ENCODE results near the gene PHACTR3. TPM values are rescaled to one million over a fixed set of nuclear protein-coding genes. Genes with fewer than 3 reads are reported as not detected.

Gene PHACTR3
- total RNA-seq, 2 experiments from 2014 or later = not detected

DNA sequence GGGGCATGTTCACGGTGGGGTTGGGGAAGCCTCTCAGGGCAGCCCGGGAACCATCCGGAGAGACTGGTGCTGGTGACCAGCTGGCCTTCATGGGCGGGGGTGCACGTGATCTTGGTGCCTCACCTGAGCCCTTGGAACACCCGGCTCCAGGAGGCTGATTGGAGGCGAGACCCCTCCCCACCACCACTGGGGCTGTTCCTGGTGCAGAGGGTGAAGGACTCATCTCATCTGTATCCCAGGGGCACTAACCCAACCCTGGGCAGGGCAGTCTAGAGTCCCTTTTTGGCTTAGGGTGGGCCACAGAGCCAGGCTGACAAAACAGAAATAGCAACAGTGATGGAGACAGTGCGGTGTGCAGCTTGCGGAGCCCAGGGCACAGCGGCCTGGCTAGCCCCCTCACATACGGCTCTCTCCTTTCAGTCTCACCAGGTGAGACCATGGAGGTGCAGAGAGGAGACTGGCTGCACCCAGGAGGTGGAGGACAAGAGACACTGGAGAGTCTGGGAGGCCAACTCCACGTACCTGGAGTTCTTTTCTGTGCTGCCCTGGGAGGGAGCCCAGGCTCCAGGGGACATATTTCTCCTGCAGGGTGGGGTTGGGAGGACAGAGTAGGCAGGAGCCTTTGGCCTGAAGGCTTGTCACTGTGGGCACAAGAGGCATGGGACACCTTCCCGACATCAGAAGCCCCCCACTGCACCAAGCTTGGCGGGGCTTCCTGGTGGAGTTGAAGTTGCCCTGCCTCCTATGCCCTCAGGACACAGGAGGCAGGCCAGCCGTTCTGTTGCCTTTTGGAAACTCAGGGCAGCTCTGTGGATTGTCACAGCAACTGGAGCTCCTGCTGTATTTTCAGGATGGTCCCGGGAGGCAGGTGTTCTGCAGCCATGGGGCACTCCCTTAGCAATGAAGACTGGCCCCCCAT lies 223.1 kb downstream of the PHACTR3 start:
- ChIA-PET CTCF (no interaction called here), POLR2A (no interaction called here)
- Mint-ChIP-seq H3K27ac (no peak overlapping the region), H3K27me3 (peaks cover 7% of the 10 kb centered on the region), H3K36me3 (no peaks in the 10 kb centered on the region), H3K9me3 (no peaks in the 10 kb centered on the region), H3K4me3 (no peak overlapping the region), H3K4me1 (ENCODE audit: low read depth) (no peaks in the 10 kb centered on the region)
- intact Hi-C loops (cut with micrococcal nuclease) = no loop called here
- no peak for DNase-seq

DNA sequence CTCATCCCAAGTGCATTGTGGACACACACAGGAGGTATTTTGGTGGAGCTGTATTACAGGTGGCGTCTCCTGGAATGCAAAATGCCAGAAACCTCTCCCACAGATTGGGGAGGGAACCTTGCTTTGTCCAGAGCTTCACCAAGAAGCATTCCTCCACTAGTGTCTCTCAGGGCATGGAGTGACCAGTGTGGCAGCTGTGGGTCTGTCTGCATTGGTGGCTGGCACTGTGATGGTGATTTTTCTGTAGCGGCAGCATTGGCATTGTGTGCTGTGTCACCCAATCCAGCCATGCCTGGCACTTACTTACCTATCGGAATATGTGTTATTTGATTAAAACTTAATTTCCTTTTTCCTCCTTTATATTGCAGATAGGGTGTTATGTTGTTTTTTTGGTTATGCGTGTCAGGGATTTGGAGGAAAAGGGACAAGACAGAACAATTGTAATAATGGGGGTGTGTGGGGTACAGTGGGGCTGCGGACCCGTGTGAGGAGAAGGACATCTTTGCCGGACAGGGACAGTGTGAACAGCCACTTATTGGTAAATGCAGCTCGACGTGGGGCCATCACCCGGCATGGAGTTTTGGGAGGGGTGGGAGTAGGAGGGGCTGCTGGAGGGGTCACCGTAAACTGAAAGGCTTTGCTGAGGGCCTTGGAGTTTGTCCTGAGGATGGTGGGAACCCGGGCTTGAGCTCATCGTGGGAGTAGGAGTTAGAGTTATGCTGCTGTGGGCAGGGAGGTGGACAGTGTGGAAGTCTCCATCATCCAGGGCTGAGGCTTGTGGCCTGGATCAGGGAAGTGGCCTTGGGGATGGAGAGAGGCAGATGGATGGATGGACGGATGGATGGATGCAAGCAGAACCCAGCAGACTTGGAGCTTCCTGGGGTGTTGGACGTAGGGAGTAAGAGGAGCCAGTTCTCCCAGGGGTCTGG lies 224.0 kb downstream of the PHACTR3 start:
- DNase-seq = no peak
- CTCF ChIA-PET = no interaction called here
- no peak overlapping the region for H3K27ac Mint-ChIP-seq
- H3K4me1 Mint-ChIP-seq (ENCODE audit: low read depth) = no peaks in the 10 kb centered on the region
- H3K4me3 Mint-ChIP-seq = no peak overlapping the region
- H3K36me3 Mint-ChIP-seq = no peaks in the 10 kb centered on the region
- peaks cover 7% of the 10 kb centered on the region for H3K27me3 Mint-ChIP-seq
- no peaks in the 10 kb centered on the region for H3K9me3 Mint-ChIP-seq
- POLR2A ChIA-PET = no interaction called here
- intact Hi-C loops (cut with micrococcal nuclease) = no loop called here

- no peaks in the 10 kb centered on the region for H3K9me3 Mint-ChIP-seq
- no peak overlapping the region for H3K27ac Mint-ChIP-seq
- no peaks in the 10 kb centered on the region for H3K36me3 Mint-ChIP-seq
- H3K27me3 Mint-ChIP-seq = peaks cover 7% of the 10 kb centered on the region
- H3K4me3 Mint-ChIP-seq = no peak overlapping the region
- ChIA-PET CTCF (no interaction called here), POLR2A (no interaction called here)
- intact Hi-C loops (cut with micrococcal nuclease) = no loop called here
- no peak for DNase-seq
- no peaks in the 10 kb centered on the region for H3K4me1 Mint-ChIP-seq (ENCODE audit: low read depth)
Observed at GRCh38 chr20:59829054-59829785, 224.9 kb downstream of the PHACTR3 start.

GRCh38 chr20:59829786-59830664 lies 225.7 kb downstream of the PHACTR3 start:
- CTCF ChIA-PET = no interaction called here
- POLR2A ChIA-PET = no interaction called here

DNA sequence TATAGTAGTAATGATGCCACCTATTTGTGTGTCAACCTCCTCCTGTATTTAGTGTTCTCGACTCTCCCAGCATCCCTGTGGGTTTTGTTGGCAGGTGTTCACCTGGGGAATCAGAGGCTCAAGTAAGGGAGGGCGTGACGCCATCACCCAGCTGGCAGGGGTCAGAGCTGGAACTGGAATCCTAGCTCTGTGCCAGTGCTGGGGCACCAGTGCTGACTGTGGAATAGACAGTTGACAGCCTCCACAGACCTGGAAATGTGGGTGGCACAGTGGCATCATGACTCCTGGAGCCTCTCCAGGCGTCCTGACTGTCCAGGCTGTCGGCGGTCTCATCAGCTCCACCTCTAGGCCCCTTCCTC lies 226.3 kb downstream of the PHACTR3 start:
- Mint-ChIP-seq H3K4me3 (no peak overlapping the region), H3K4me1 (ENCODE audit: low read depth) (no peaks in the 10 kb centered on the region), H3K27ac (no peak overlapping the region), H3K9me3 (no peaks in the 10 kb centered on the region), H3K27me3 (peaks cover 19% of the 10 kb centered on the region), H3K36me3 (no peaks in the 10 kb centered on the region)
- no peak for DNase-seq
- CTCF ChIA-PET = no interaction called here
- POLR2A ChIA-PET = no interaction called here
- intact Hi-C loops (cut with micrococcal nuclease) = no loop called here

More at GRCh38 chr20:59829786-59830664, 225.7 kb downstream of the PHACTR3 start:
- intact Hi-C loops (cut with micrococcal nuclease) = no loop called here
- Mint-ChIP-seq H3K4me3 (no peak overlapping the region), H3K4me1 (ENCODE audit: low read depth) (no peaks in the 10 kb centered on the region), H3K27ac (no peak overlapping the region), H3K36me3 (no peaks in the 10 kb centered on the region), H3K27me3 (peaks cover 14% of the 10 kb centered on the region), H3K9me3 (no peaks in the 10 kb centered on the region)
- DNase-seq = no peak

DNA sequence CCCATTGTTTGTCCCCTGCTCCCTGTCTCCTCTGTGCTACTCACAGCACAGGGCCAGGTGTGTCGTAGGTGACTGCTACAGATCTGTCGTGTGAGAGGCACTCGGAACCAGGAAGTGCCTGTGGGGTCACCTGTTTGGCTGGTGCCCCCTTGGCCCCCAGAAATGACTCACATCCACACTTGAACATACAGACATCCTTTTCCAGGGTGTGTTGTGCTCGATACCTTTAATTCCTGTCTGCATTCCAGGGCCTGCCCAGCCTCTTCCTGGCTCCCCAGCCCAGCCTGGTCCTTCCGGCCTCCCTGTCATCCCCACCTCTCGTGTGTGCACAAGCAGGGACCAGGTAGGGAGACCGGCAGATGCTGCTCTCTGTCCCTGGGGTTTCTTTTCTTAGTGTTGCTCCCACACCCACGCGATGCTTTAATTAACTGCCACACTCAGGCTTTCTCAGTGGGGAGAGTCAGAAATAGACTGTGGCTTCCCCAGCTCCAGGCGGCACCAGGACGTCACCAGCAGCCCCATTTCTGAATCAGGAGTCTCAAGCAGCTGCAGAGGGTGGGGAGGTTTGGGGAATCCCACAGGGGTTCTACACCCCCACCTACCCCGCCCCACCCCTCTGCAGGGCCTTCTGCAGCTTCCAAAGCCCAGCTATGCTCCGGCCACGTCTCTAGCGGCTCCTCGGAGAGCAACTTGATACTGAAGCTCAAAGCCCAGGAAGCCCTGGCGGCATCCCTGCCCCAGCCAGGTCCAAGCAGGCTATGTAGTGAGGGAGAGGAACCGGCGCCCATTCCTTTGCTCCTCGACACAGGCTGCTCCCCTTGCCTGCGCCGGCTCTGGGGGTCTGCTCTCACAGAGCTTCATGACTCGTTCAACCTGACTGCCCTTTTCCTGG lies 226.9 kb downstream of the PHACTR3 start:
- no peak for DNase-seq
- intact Hi-C loops (cut with micrococcal nuclease) = no loop called here
- CTCF ChIA-PET = no interaction called here
- Mint-ChIP-seq H3K27ac (no peak overlapping the region), H3K27me3 (peaks cover 25% of the 10 kb centered on the region), H3K4me1 (ENCODE audit: low read depth) (no peaks in the 10 kb centered on the region), H3K9me3 (no peaks in the 10 kb centered on the region), H3K36me3 (no peaks in the 10 kb centered on the region), H3K4me3 (no peak overlapping the region)
- POLR2A ChIA-PET = no interaction called here

DNA sequence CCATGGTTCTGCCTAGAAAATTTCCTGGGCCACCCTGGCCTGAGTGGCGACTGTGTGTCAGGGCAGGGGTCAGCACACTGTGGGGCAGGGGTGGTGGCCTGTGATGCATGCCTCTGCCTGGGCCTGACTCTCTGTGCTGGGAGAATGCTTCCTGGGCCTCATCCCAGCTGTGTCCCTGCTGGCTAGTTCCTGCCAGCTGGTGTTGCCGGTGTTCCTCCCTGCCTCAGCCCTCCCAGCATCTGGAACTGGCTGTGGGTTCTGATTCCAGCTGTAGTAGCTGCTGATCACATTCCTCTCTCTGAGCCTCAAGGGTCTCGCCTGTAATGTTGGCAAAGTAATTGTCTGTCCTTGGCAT lies 227.6 kb downstream of the PHACTR3 start:
- no peaks in the 10 kb centered on the region for H3K36me3 Mint-ChIP-seq
- intact Hi-C loops (cut with micrococcal nuclease) = no loop called here
- H3K4me1 Mint-ChIP-seq (ENCODE audit: low read depth) = no peaks in the 10 kb centered on the region
- no peak for DNase-seq
- H3K4me3 Mint-ChIP-seq = no peak overlapping the region
- H3K27me3 Mint-ChIP-seq = peaks cover 26% of the 10 kb centered on the region
- ChIA-PET CTCF (no interaction called here), POLR2A (no interaction called here)
- no peak overlapping the region for H3K27ac Mint-ChIP-seq
- H3K9me3 Mint-ChIP-seq = no peaks in the 10 kb centered on the region

GRCh38 chr20:59832406-59833363 lies 228.3 kb downstream of the PHACTR3 start:
- POLR2A ChIA-PET = no interaction called here
- no peak for DNase-seq
- intact Hi-C loops (cut with micrococcal nuclease) = no loop called here
- Mint-ChIP-seq H3K9me3 (no peaks in the 10 kb centered on the region), H3K36me3 (no peaks in the 10 kb centered on the region), H3K4me1 (ENCODE audit: low read depth) (no peaks in the 10 kb centered on the region), H3K27ac (no peak overlapping the region), H3K4me3 (no peak overlapping the region), H3K27me3 (peaks cover 26% of the 10 kb centered on the region)
- CTCF ChIA-PET = no interaction called here

- Mint-ChIP-seq H3K36me3 (no peaks in the 10 kb centered on the region), H3K4me1 (ENCODE audit: low read depth) (no peaks in the 10 kb centered on the region), H3K27me3 (peaks cover 22% of the 10 kb centered on the region), H3K27ac (no peak overlapping the region), H3K4me3 (no peak overlapping the region), H3K9me3 (no peaks in the 10 kb centered on the region)
- ChIA-PET POLR2A (no interaction called here), CTCF (no interaction called here)
- intact Hi-C loops (cut with micrococcal nuclease) = no loop called here
- DNase-seq = no peak
Observed at GRCh38 chr20:59835057-59835447, 230.7 kb downstream of the PHACTR3 start.
